Ishikawa (cell line): ENCODE results near the gene IGF2BP3.

Experiments
- FOXM1 ChIP-seq: IDR thresholded peaks from 2 replicates; pipeline ENCODE4 v1.6.1; 2012; ENCODE audit warnings: low read depth, borderline replicate concordance
- TCF12 ChIP-seq: IDR thresholded peaks from 2 replicates; pipeline ENCODE4 v1.6.1; 2012; ENCODE audit warnings: low read depth

- no peak for TF ChIP-seq TCF12
- no peak for TF ChIP-seq FOXM1
Observed at GRCh38 chr7:23467291-23467805, 2.9 kb downstream of the IGF2BP3 start.
